ENCODE results near the gene ARHGEF19. TPM values are rescaled to one million over a fixed set of nuclear protein-coding genes. Genes with fewer than 3 reads are reported as not detected.

The ARHGEF19 gene
- total RNA-seq, 4 donors from 2014 or later: 33.0 to 83.8 (median 45.7) TPM

GRCh38 chr1:16243215-16243610 is 30.8 kb upstream of the ARHGEF19 start:
- Histone ChIP-seq H3K4me1 (peaks cover 31% of the 10 kb centered on the region), H3K27me3 (no peaks in the 10 kb centered on the region), H3K36me3 (peaks cover 5% of the 10 kb centered on the region), H3K27ac (no peak overlapping the region), H3K9me3 (no peaks in the 10 kb centered on the region), H3K4me3 (no peak overlapping the region)
- no peak for DNase-seq (ENCODE audit: low spot score in 2 of 2)
- no peak for TF ChIP-seq CTCF (IDR thresholded peaks at IDR 0.05)
- no peak for TF ChIP-seq EP300 (IDR thresholded peaks at IDR 0.05)
- no peak for TF ChIP-seq POLR2A (IDR thresholded peaks at IDR 0.05)
- TF ChIP-seq POLR2AphosphoS5 (IDR thresholded peaks at IDR 0.05): no peak
- WGBS: 66% methylated on average over 8 of the region's 8 CpGs

- no peaks in the 10 kb centered on the region for H3K27me3 ChIP-seq
- 80% methylated on average over 17 of the region's 17 CpGs for WGBS
- DNase-seq (ENCODE audit: low spot score in 2 of 2): no peak
These were observed 30.2 kb upstream of the ARHGEF19 start for GRCh38 chr1:16242556-16243214.

DNA sequence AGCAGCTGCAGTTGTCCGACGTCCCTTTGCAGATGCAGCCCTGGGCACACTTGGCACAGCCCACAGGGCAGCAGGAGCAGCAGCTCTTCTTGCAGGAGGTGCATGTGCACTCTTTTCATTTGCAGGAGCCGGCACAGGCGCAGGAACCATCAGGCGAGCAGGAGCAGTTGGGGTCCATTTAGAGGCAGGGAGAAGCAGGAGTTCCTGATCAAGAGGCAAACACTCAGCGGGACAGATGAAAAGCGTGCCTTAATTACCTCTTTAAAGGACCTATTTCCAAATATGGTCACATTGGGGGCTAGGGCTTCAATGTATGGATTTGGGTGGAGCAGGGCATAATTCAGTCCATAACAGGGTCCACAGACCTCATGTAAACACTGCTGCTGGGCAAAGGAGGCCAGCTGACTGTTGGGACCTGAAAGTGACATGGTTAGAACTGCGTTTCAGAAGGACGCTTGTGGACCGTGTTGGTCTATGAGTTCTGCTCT is 28.8 kb upstream of the ARHGEF19 start:
- no peaks in the 10 kb centered on the region for H3K36me3 ChIP-seq
- no peak for DNase-seq (ENCODE audit: low spot score in 2 of 2)
- no peaks in the 10 kb centered on the region for H3K9me3 ChIP-seq
- no peaks in the 10 kb centered on the region for H3K27me3 ChIP-seq
- no peak overlapping the region for H3K27ac ChIP-seq
- H3K4me3 ChIP-seq: no peak overlapping the region
- WGBS: 80% methylated on average over 8 of the region's 10 CpGs
- H3K4me1 ChIP-seq: peaks cover 33% of the 10 kb centered on the region
- TF ChIP-seq POLR2AphosphoS5 (IDR thresholded peaks at IDR 0.05): no peak
- TF ChIP-seq CTCF (IDR thresholded peaks at IDR 0.05): no peak
- no peak for TF ChIP-seq EP300 (IDR thresholded peaks at IDR 0.05)
- TF ChIP-seq POLR2A (IDR thresholded peaks at IDR 0.05): no peak

More at GRCh38 chr1:16242556-16243214, 30.2 kb upstream of the ARHGEF19 start:
- peaks cover 29% of the 10 kb centered on the region for H3K4me1 ChIP-seq
- H3K4me3 ChIP-seq: no peak overlapping the region
- peaks cover 5% of the 10 kb centered on the region for H3K36me3 ChIP-seq
- no peak for TF ChIP-seq POLR2A (IDR thresholded peaks at IDR 0.05)
- no peak for TF ChIP-seq POLR2AphosphoS5 (IDR thresholded peaks at IDR 0.05)
- no peak for TF ChIP-seq EP300 (IDR thresholded peaks at IDR 0.05)
- TF ChIP-seq CTCF (IDR thresholded peaks at IDR 0.05): no peak
- H3K9me3 ChIP-seq: no peaks in the 10 kb centered on the region
- H3K27ac ChIP-seq: no peak overlapping the region

- TF ChIP-seq POLR2A (IDR thresholded peaks at IDR 0.05) (no peak), CTCF (IDR thresholded peaks at IDR 0.05) (no peak), EP300 (IDR thresholded peaks at IDR 0.05) (no peak), POLR2AphosphoS5 (IDR thresholded peaks at IDR 0.05) (no peak)
- WGBS: 95% methylated on average over 2 of the region's 2 CpGs
- Histone ChIP-seq H3K27me3 (no peaks in the 10 kb centered on the region), H3K9me3 (no peaks in the 10 kb centered on the region), H3K27ac (no peak overlapping the region), H3K4me1 (peaks cover 44% of the 10 kb centered on the region), H3K36me3 (no peaks in the 10 kb centered on the region), H3K4me3 (no peak overlapping the region)
- DNase-seq (ENCODE audit: low spot score in 2 of 2): no peak
These were observed 27.6 kb upstream of the ARHGEF19 start for GRCh38 chr1:16239972-16240491.

DNA sequence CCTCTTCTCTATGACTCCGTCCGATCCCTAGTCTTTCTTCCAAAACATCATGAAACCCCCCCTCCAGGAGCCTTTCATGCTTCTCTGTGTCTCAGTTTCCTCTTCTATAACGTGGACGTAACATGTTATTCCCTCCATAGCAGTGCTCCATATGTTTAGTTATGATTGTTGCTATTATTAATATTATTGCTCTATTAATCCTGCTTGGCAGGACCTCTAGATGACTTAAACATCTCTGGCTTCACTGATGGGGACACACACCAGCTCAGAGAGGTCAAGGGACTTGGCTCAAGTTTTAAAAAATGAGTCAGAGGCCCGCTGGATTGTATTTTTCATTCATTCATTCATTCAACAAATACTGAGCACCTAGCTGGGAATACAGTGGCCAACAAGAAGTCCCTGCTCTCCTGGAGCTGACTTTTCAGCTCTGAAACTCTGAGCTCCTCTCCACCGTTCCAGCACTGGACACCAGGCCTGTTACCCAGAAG is 24.9 kb upstream of the ARHGEF19 start:
- WGBS: 20% methylated on average over 6 of the region's 6 CpGs
- TF ChIP-seq EP300 (IDR thresholded peaks at IDR 0.05): no peak
- TF ChIP-seq POLR2A (IDR thresholded peaks at IDR 0.05): no peak
- no peak for TF ChIP-seq CTCF (IDR thresholded peaks at IDR 0.05)
- TF ChIP-seq POLR2AphosphoS5 (IDR thresholded peaks at IDR 0.05): no peak
- peak overlapping the region; percentile 93 for H3K27ac ChIP-seq
- no peak for DNase-seq (ENCODE audit: low spot score in 2 of 2)
- no peaks in the 10 kb centered on the region for H3K9me3 ChIP-seq
- H3K4me1 ChIP-seq: peaks cover 33% of the 10 kb centered on the region
- H3K27me3 ChIP-seq: no peaks in the 10 kb centered on the region
- peak overlapping the region; percentile 68 for H3K4me3 ChIP-seq
- H3K36me3 ChIP-seq: peaks cover 2% of the 10 kb centered on the region
